Right lobe of liver (tissue), 6 donors: Measurements from ENCODE around the gene CNTD1. TPM values are rescaled to one million over a fixed set of nuclear protein-coding genes. Genes with fewer than 3 reads are reported as not detected.

Source experiments
- ATAC-seq, 4 donors: fragments of 200-7000 bp; cut with Tn5 transposase; one replicate each; pipeline ENCODE4 v1.9.1; 2020; ENCODE audit warnings: mild to moderate bottlenecking in 4 of 4, moderate library complexity in 4 of 4
- DNase-seq, 3 donors: peaks; one replicate each; pipeline ENCODE4 v3.0.0-alpha.2; 2020
- H3K27ac ChIP-seq, 3 donors: fragments of 200-600 bp; one replicate each; pipeline ENCODE4 v1.8.0; 2022
- H3K27me3 ChIP-seq, 2 donors: fragments of 200-600 bp; one replicate each; pipeline ENCODE4 v1.8.0; 2022
- H3K36me3 ChIP-seq, 4 donors: fragments of 200-600 bp; sonication (generic) in 1 of 4; one replicate each; pipeline versions ENCODE4 v1.5.1 to v1.8.0; 2017 to 2022; ENCODE audit warnings: control low read depth in 1 of 4
- H3K4me1 ChIP-seq, 4 donors: fragments of 200-600 bp; sonication (generic) in 1 of 4; one replicate each; pipeline versions ENCODE4 v1.5.1 to v1.8.0; 2017 to 2022; ENCODE audit warnings: control low read depth in 1 of 4
- H3K4me3 ChIP-seq, 3 donors: fragments of 200-600 bp; one replicate each; pipeline ENCODE4 v1.8.0; 2022
- H3K9me3 ChIP-seq, 4 donors: fragments of 200-600 bp; sonication (generic) in 1 of 4; one replicate each; pipeline versions ENCODE4 v1.5.1 to v1.8.0; 2017 to 2022; ENCODE audit warnings: control low read depth in 1 of 4
- POLR2A ChIP-seq: fragments of 450-650 bp; IDR thresholded peaks from one replicate; pipeline ENCODE4 v1.6.1; 2017; ENCODE audit warnings: antibody characterized with exemption, mild to moderate bottlenecking
- WGBS: methylation state at CpG from one replicate; pipeline ENCODE4 v1.1.6; 2018; ENCODE audit warnings: low coverage, low lambda C conversion rate; ENCODE audit not compliant: insufficient coverage; ENCODE audit errors: missing lambda C conversion rate; 5-methylcytosine and 5-hydroxymethylcytosine counted together
- intact Hi-C, 2 donors: fragments of 100-400 bp; cut with DNase I; formaldehyde crosslinking; loops; one replicate each; pipeline versions ENCODE4 v1.11.2 to v1.14.1; 2022
- long read RNA-seq: library from polyadenylated mRNA; unstranded; transcript quantifications from one replicate; pipeline ENCODE4 v2.0.0, GENCODE V29; 2019
- total RNA-seq, 6 experiments: library from RNA; depleted of rRNA in 2 of 6; stranded (reverse); fragments of >200 nt in 2 of 6; fragmentation: NEBNext Ultra II Directional in 3 of 6; extraction: Animal tissue kit (Norgen Biotek cat#: 25700) in 3 of 6; gene quantifications; one replicate each; pipeline versions ENCODE4 v1.1.0 to v1.2.4, GENCODE V29; 2016 to 2023
- TF ChIP-seq, protein P1 (sequence below), 4 donors: fragments of 200-600 bp in 3 of 4; fragments of 450-650 bp in 1 of 4; IDR thresholded peaks; one replicate each; pipeline versions ENCODE4 v1.5.1 to v1.8.0; 2016 to 2022; ENCODE audit warnings: antibody characterized with exemption in 4 of 4, mild to moderate bottlenecking in 2 of 4
- donor health status: DM: no; HTN: yes; CAD: no.
- donor health status: DM: no; HTN: no; CAD: no.
- donor health status: DM: no; HTN: no; CAD: no.
- donor health status: DM: no; HTN: yes; CAD: no.
- donor health status: DM: no; HTN: yes; CAD: no.

The CNTD1 gene, protein sequence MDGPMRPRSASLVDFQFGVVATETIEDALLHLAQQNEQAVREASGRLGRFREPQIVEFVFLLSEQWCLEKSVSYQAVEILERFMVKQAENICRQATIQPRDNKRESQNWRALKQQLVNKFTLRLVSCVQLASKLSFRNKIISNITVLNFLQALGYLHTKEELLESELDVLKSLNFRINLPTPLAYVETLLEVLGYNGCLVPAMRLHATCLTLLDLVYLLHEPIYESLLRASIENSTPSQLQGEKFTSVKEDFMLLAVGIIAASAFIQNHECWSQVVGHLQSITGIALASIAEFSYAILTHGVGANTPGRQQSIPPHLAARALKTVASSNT
- total RNA-seq, result under 1 TPM in 1 of 6 experiments, not detected in 5; 0.15 TPM
- long read RNA-seq, result 0 reads

DNA sequence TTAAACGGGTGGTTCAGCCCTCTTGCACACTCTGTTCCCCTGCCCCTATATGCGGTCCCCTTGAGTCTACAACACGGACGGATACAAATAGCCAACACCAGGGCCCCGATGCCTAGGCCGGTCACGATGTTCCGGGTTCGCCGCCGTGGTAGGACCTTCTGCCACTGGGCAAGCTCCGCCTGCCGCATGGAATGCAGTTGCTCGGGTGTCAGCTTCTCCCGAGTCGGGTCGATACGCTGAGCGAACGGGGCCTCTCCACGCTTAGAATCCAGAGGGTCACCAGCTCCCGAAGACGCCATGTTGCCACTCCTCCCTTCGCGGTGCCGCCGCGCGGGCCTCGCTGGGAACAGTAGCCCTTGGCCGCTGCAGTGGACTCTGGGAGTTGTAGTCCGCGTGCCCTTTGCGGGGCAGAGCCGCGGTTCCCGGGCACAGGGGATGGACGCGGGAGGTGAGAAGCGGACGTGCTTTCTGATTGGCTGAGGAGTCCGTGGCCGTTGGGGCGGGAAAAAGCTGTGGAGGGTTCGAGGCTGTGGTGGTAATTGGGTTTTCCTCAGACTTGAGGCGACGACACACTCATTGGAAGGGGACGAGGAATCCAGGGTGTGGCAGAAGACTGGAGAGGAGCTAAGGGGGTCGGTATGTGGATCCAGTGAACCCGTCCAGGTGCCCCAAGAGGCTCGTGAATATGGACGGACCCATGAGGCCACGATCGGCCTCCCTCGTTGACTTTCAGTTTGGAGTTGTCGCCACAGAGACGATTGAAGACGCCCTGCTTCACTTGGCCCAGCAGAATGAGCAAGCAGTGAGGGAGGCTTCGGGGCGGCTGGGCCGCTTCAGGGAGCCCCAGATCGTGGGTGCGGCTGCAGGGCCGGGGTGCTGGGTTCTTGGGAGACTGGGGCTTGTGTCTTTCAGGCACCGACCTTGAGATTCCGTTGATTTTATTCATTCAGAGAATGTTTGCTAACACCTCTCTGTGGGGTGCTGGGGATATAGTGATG lies at the start of gene CNTD1, which contains the start of gene COA3:
CNTD1 (plus strand) TSS at position 479 of the 998 bp plus-strand sequence; CDS start at position 686, 207 bp downstream.
COA3 (minus strand) TSS at position 322 of the 998 bp plus-strand sequence; CDS start at position 299, 23 bp downstream.
- intact Hi-C loops, result no loop called here
- H3K9me3 ChIP-seq, result no peaks in the 10 kb centered on the region
- TF ChIP-seq POLR2A, result peak; percentile 39
- TF ChIP-seq, protein P1, sequence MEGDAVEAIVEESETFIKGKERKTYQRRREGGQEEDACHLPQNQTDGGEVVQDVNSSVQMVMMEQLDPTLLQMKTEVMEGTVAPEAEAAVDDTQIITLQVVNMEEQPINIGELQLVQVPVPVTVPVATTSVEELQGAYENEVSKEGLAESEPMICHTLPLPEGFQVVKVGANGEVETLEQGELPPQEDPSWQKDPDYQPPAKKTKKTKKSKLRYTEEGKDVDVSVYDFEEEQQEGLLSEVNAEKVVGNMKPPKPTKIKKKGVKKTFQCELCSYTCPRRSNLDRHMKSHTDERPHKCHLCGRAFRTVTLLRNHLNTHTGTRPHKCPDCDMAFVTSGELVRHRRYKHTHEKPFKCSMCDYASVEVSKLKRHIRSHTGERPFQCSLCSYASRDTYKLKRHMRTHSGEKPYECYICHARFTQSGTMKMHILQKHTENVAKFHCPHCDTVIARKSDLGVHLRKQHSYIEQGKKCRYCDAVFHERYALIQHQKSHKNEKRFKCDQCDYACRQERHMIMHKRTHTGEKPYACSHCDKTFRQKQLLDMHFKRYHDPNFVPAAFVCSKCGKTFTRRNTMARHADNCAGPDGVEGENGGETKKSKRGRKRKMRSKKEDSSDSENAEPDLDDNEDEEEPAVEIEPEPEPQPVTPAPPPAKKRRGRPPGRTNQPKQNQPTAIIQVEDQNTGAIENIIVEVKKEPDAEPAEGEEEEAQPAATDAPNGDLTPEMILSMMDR (IDR thresholded peaks at IDR 0.05), result peak in 1 of 4 donors; percentile 10
- no peaks in the 10 kb centered on the region for H3K36me3 ChIP-seq
- H3K4me3 ChIP-seq, result peak within 1 kb of the TSS; percentile 76 to 94 (median 81)
- peak within 1 kb of the TSS; percentile 74 to 88 (median 81) for H3K27ac ChIP-seq
- ATAC-seq (peak; percentile 92 to 94 (median 92)), DNase-seq (peak; percentile 87 to 92 (median 90))
- 6% methylated on average over 30 of the region's 66 CpGs for WGBS
- H3K27me3 ChIP-seq, result no peaks in the 10 kb centered on the region
- peaks cover 0 to 11% (median 2%) of the 10 kb centered on the region in 4 donors for H3K4me1 ChIP-seq

DNA sequence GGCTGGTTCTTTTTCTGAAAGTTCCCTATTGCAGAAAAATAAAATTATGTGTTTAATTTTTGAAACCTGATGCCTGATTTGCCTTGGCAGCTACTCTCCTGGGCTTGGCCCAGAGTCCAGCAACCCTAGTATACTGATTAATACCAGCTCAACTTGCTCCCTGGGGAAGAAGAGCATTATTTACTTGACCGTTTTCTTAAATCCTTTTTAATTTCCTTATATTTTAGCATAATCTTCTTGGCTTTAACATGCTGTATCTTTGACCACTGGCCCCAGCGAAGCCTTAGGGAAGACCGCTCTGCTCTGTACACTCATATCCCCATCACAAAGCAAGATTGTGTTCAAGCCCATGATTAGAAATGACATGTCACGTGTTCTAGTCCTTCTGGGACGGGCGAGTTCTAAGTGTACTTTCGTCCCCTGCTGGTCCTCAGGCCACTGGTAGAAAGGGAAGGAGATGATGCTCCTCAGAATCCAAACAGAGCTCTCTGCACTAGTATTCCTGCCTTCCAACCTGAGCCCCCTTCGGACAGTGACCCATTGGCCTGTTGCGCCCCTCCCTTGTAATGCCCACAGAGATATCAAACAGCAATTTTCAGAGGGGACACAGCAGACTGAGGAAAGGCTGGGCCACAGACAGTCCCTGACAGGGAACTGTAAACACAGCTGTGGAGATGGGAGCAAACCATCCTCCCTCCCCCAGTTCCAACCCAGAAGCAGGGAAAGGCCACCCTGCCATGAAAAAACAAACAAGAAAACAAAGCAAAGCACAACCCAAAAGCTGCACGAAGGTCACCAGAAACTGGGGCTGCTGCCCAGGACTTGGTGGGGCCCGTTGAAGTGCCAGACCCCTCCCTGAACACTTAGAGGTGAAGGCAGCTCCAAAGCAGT lies 49.5 kb upstream of the CNTD1 start:
- Histone ChIP-seq H3K4me3 (no peak overlapping the region), H3K9me3 (no peaks in the 10 kb centered on the region), H3K27me3 (no peaks in the 10 kb centered on the region), H3K27ac (peak overlapping the region in 2 of 3 donors; percentile 4 to 5), H3K4me1 (peaks cover 0 to 27% (median 4%) of the 10 kb centered on the region in 4 donors), H3K36me3 (no peaks in the 10 kb centered on the region)
- intact Hi-C loops, result no loop called here
- 60% methylated on average over 11 of the region's 11 CpGs for WGBS
- ATAC-seq (no peak), DNase-seq (no peak)
- no peak for TF ChIP-seq POLR2A
- TF ChIP-seq, protein P1 (IDR thresholded peaks at IDR 0.05), result no peak

DNA sequence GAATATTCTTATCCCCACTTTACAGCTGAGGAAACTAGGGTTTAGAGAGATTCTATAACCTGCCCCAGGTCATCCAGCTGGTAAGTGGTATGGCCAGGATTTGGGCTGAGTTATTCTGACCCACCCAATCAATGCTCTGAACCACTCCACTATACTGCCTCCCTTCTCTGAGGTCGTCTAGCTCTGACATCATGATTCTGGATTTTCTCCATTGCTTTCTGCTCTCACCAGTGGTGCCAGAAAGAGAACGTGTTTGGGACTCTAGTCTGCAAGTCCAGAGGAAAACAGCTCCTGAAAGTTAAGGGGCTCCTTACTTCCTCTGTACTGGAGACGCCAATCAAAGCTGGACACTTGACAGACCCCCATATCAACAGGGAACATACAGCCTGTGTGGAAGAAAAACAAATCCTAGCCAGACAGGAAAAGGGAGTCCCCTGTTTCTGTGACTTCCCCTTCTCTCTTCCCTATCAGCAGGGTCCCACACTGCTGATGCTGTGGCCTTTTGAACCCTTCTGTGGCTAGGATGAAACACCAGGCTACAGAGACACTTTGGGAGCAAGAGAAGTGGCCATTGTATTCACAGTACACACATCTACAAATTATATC lies 47.8 kb upstream of the CNTD1 start:
- WGBS, result 36% methylated on average over 3 of the region's 3 CpGs
- Histone ChIP-seq H3K27ac (peak overlapping the region in 1 of 3 donors; percentile 2), H3K36me3 (no peaks in the 10 kb centered on the region), H3K27me3 (no peaks in the 10 kb centered on the region), H3K9me3 (no peaks in the 10 kb centered on the region), H3K4me1 (peaks cover 0 to 26% (median 4%) of the 10 kb centered on the region in 4 donors), H3K4me3 (no peak overlapping the region)
- TF ChIP-seq POLR2A, result no peak
- TF ChIP-seq, protein P1 (IDR thresholded peaks at IDR 0.05), result no peak
- DNase-seq, result no peak
- intact Hi-C loops, result no loop called here
- ATAC-seq, result peak; percentile 58 to 86 (median 81)
